Measurements from ENCODE around the gene PPP3R1. TPM values are rescaled to one million over a fixed set of nuclear protein-coding genes. Genes with fewer than 3 reads are reported as not detected.

PPP3R1 gene
- total and polyA plus RNA-seq, 9 of the 15 experiments (the other 6 are each of a cell fraction or from before 2014, with no cell fraction given): 3.7 to 70.0 (median 24.8) TPM

- TF ChIP-seq COPS2 (conservative IDR thresholded peaks at IDR 0.05) (no peak), HSF4 (CRISPR knock-in tag; IDR thresholded peaks at IDR 0.05; ENCODE audit: borderline replicate concordance) (no peak), ZNF311 (CRISPR knock-in tag; IDR thresholded peaks at IDR 0.05) (no peak), ZNF436 (CRISPR knock-in tag; IDR thresholded peaks at IDR 0.05) (no peak), CEBPG (CRISPR knock-in tag; IDR thresholded peaks at IDR 0.05) (no peak), CEBPG (tag; conservative IDR thresholded peaks at IDR 0.05 in 1 of 2, IDR thresholded peaks at IDR 0.05 in 1 of 2) (no peak), NR3C1 (CRISPR knock-in tag; IDR thresholded peaks at IDR 0.05) (no peak), TSHZ1 (CRISPR knock-in tag; IDR thresholded peaks at IDR 0.05) (no peak), SOX6 (IDR thresholded peaks at IDR 0.05) (no peak), SMARCB1 (IDR thresholded peaks at IDR 0.05; ENCODE audit: insufficient read length, low read depth) (no peak), PRDM10 (IDR thresholded peaks at IDR 0.05; ENCODE audit: partially characterized antibody) (peak; percentile 85), ZNF398 (CRISPR knock-in tag; IDR thresholded peaks at IDR 0.05) (no peak), CBX5 (IDR thresholded peaks at IDR 0.05; ENCODE audit: borderline replicate concordance, low read depth) (no peak), ZNF551 (CRISPR knock-in tag; IDR thresholded peaks at IDR 0.05) (no peak), HDAC2 (IDR thresholded peaks at IDR 0.05) (peak; percentile 41; the same call in 1 of the 2 replicates), SRSF3 (IDR thresholded peaks at IDR 0.05; ENCODE audit: insufficient read depth, low read length) (no peak), RFX5 (IDR thresholded peaks at IDR 0.05; ENCODE audit: low read depth, low read length) (no peak), ZNF717 (CRISPR knock-in tag; IDR thresholded peaks at IDR 0.05) (0 out of 2 replicates have a peak, but pooled peaks have one; percentile 42), ZNF316 (IDR thresholded peaks at IDR 0.05) (no peak), GABPB2 (CRISPR knock-in tag; conservative IDR thresholded peaks at IDR 0.05) (no peak), SMAD3 (CRISPR knock-in tag; conservative IDR thresholded peaks at IDR 0.05) (no peak)
Measured at GRCh38 chr2:68252400-68253218, at the start of gene PPP3R1 (continued).

Data from K562 (cell line).